Measurements from ENCODE around the gene OR51B6.
"Not testable (repeated sequence)": the region's sequence is repeated elsewhere in the genome, so short reads cannot be mapped to it uniquely, and the experiment has no call there.

The OR51B6 gene

GRCh38 chr11:5351208-5351607 is at the start of gene OR51B6:
Gene OR51B6 (plus strand): TSS chr11:5351508. CDS start chr11:5351508, 0 bp downstream.
- no peak for DNase-seq

GRCh38 chr11:5301846-5302245 is 49.5 kb upstream of the OR51B6 start, which contains the start of gene OR51B4:
Gene OR51B4 (minus strand): TSS chr11:5301946. CDS start chr11:5301946, 0 bp downstream.
- DNase-seq = no peak

- DNase-seq = no peak
Observed at GRCh38 chr11:5303626-5304025, 47.7 kb upstream of the OR51B6 start.

GRCh38 chr11:5304046-5304445 is 47.3 kb upstream of the OR51B6 start:
- DNase-seq = no peak

GRCh38 chr11:5307256-5308019 is 43.9 kb upstream of the OR51B6 start:
- DNase-seq = no peak

- no peak for DNase-seq
Observed at GRCh38 chr11:5310423-5310822, 40.9 kb upstream of the OR51B6 start.

GRCh38 chr11:5313326-5314023 is 37.8 kb upstream of the OR51B6 start:
- not testable (repeated sequence) for DNase-seq

GRCh38 chr11:5317292-5317691 is 34.0 kb upstream of the OR51B6 start:
- DNase-seq = no peak

GRCh38 chr11:5324197-5324596 is 27.1 kb upstream of the OR51B6 start, which contains the start of gene OR51B2:
Gene OR51B2 (minus strand): TSS chr11:5324297. CDS start chr11:5324297, 0 bp downstream.
- no peak for DNase-seq

GRCh38 chr11:5335170-5335569 is 16.1 kb upstream of the OR51B6 start:
- no peak for DNase-seq

GRCh38 chr11:5336331-5336730 is 15.0 kb upstream of the OR51B6 start:
- DNase-seq = no peak

GRCh38 chr11:5337253-5337652 is 14.1 kb upstream of the OR51B6 start:
- not testable (repeated sequence) for DNase-seq

GRCh38 chr11:5339771-5340322 is 11.5 kb upstream of the OR51B6 start:
- no peak for DNase-seq

- no peak for DNase-seq
Observed at GRCh38 chr11:5343474-5344335, 7.6 kb upstream of the OR51B6 start, which contains the start of gene OR51B5. Gene OR51B5 (minus strand): TSS chr11:5343524. CDS start chr11:5343524, 0 bp downstream.

- no peak for DNase-seq
Observed at GRCh38 chr11:5345831-5346230, 5.5 kb upstream of the OR51B6 start.

- no peak for DNase-seq
Observed at GRCh38 chr11:5348551-5349194, 2.6 kb upstream of the OR51B6 start.

- DNase-seq = no peak
Observed at GRCh38 chr11:5349550-5349949, 1.8 kb upstream of the OR51B6 start.

- not testable (repeated sequence) for DNase-seq
Observed at GRCh38 chr11:5356031-5356430, 4.7 kb downstream of the OR51B6 start.

- DNase-seq = no peak
Observed at GRCh38 chr11:5362017-5362625, 10.8 kb downstream of the OR51B6 start.

- DNase-seq = no peak
Observed at GRCh38 chr11:5363679-5364078, 12.4 kb downstream of the OR51B6 start.

GRCh38 chr11:5364214-5364613 is 12.9 kb downstream of the OR51B6 start:
- DNase-seq = no peak

GRCh38 chr11:5366365-5366764 is 15.1 kb downstream of the OR51B6 start:
- DNase-seq = not testable (repeated sequence)
